H1 (cell line): ENCODE measurements around the gene PTX4. TPM values are rescaled to one million over a fixed set of nuclear protein-coding genes. Genes with fewer than 3 reads are reported as not detected.

Experiments used
- CTCF ChIA-PET: fragments of 300-600 bp; sonication (Branson Sonifier 250); formaldehyde crosslinking; loops from one replicate; lab custom pipeline; 2021; ENCODE audit not compliant: partially characterized antibody; lab: Charles Lee
- POLR2A ChIA-PET: fragments of 300-600 bp; sonication (Branson Sonifier 250); formaldehyde crosslinking; loops from one replicate; lab custom pipeline; 2021; ENCODE audit warnings: inconsistent platforms; ENCODE audit not compliant: partially characterized antibody; lab: Charles Lee
- DNase-seq, 2 experiments: peaks; one replicate each; pipeline versions ENCODE4 v3.0.0 to v3.0.0-alpha.2; 2010 to 2022; ENCODE audit warnings: low spot score in 2 of 2, low read depth in 1 of 2, mixed read lengths in 1 of 2
- FAIRE-seq: peaks from 2 replicates; lab custom pipeline; 2011; peaks lifted over from hg19 to GRCh38; lab: Jason Lieb, UNC
- H2AFZ ChIP-seq: 2 replicates; pipeline ENCODE4 v1.8.1; 2012; ENCODE audit warnings: low read length, inconsistent platforms
- H2AK5ac ChIP-seq: 2 replicates; pipeline ENCODE4 v1.6.1; 2013; ENCODE audit warnings: low read depth, low read length
- H2BK120ac ChIP-seq: replicated peaks from 2 replicates; pipeline ENCODE3; 2013; ENCODE audit warnings: low read depth, low read length, inconsistent platforms
- H2BK12ac ChIP-seq: 2 replicates; pipeline ENCODE4 v1.6.1; 2013; ENCODE audit warnings: low read depth, low read length
- H2BK15ac ChIP-seq: 2 replicates; pipeline ENCODE4 v1.6.1; 2013; ENCODE audit warnings: low read length
- H2BK20ac ChIP-seq: 2 replicates; pipeline ENCODE4 v1.6.1; 2013; ENCODE audit warnings: low read length
- H2BK5ac ChIP-seq: 2 replicates; pipeline ENCODE4 v1.6.1; 2013; ENCODE audit warnings: low read depth, low read length
- H3K14ac ChIP-seq: 2 replicates; pipeline ENCODE4 v1.6.1; 2013; ENCODE audit warnings: inconsistent platforms; ENCODE audit not compliant: insufficient read length
- H3K18ac ChIP-seq: 2 replicates; pipeline ENCODE4 v1.6.1; 2013; ENCODE audit warnings: low read length; ENCODE audit errors: extremely low read depth
- H3K23ac ChIP-seq: 2 replicates; pipeline ENCODE4 v1.6.1; 2013; ENCODE audit warnings: inconsistent platforms; ENCODE audit not compliant: insufficient read length
- H3K23me2 ChIP-seq: 2 replicates; pipeline ENCODE4 v1.6.1; 2013; ENCODE audit warnings: low read depth, low read length
- H3K27ac ChIP-seq: 2 replicates; pipeline ENCODE4 v1.6.1; 2011; ENCODE audit warnings: low read depth, low read length, inconsistent platforms
- H3K27me3 ChIP-seq, 4 experiments: replicated peaks in 1 of 4; 1 replicate in 1 of 4; 2 replicates in 3 of 4; pipeline versions ENCODE4 v1.6.1 to v1.8.1; 2011 to 2013; ENCODE audit warnings: low read length in 3 of 4, mild to moderate bottlenecking in 3 of 4, inconsistent platforms in 2 of 4, mixed read lengths in 2 of 4, moderate library complexity in 1 of 4; ENCODE audit not compliant: control insufficient read depth in 3 of 4, insufficient read depth in 3 of 4; ENCODE audit errors: extremely low read depth in 1 of 4
- H3K36me3 ChIP-seq, 4 experiments: 2 replicates each; pipeline versions ENCODE4 v1.6.1 to v1.8.1; 2011 to 2013; ENCODE audit warnings: mild to moderate bottlenecking in 4 of 4, low read length in 3 of 4, moderate library complexity in 2 of 4, control low read depth in 1 of 4, inconsistent platforms in 1 of 4; ENCODE audit not compliant: insufficient read depth in 4 of 4, control insufficient read depth in 2 of 4
- H3K4ac ChIP-seq: replicated peaks from 2 replicates; pipeline ENCODE3; 2013; ENCODE audit warnings: low read length, low read depth, mixed read lengths, inconsistent platforms; ENCODE audit not compliant: insufficient read length
- H3K4me1 ChIP-seq, 4 experiments: replicated peaks in 1 of 4; 1 replicate in 1 of 4; 2 replicates in 3 of 4; pipeline versions ENCODE4 v1.6.1 to v1.8.1; 2011 to 2013; ENCODE audit warnings: low read length in 3 of 4, inconsistent platforms in 2 of 4, mixed read lengths in 1 of 4; ENCODE audit not compliant: insufficient read depth in 4 of 4, control insufficient read depth in 3 of 4
- H3K4me2 ChIP-seq, 2 experiments: 2 replicates each; pipeline versions ENCODE4 v1.6.1 to v1.8.1; 2011 to 2013; ENCODE audit warnings: low read depth in 2 of 2, low read length in 2 of 2, control low read depth in 1 of 2, inconsistent platforms in 1 of 2, mild to moderate bottlenecking in 1 of 2; ENCODE audit not compliant: insufficient read depth in 1 of 2
- H3K4me3 ChIP-seq, 4 experiments: fragments of 200-600, 300-600 bp in 1 of 4; sonication (generic), shearing (Covaris generic), sonication (Bioruptor Twin) in 1 of 4; 2 replicates each; pipeline versions ENCODE4 v1.5.1 to v1.8.1; 2011 to 2016; ENCODE audit warnings: low read length in 4 of 4, low read depth in 3 of 4, control low read depth in 2 of 4, inconsistent platforms in 2 of 4, mild to moderate bottlenecking in 2 of 4, mixed read lengths in 1 of 4, moderate library complexity in 1 of 4; ENCODE audit not compliant: insufficient read depth in 2 of 4; ENCODE audit errors: extremely low read depth in 1 of 4
- H3K56ac ChIP-seq: replicated peaks from 2 replicates; pipeline ENCODE3; 2013; ENCODE audit warnings: low read depth, mild to moderate bottlenecking, mixed read lengths, low read length, inconsistent platforms; ENCODE audit not compliant: insufficient read length
- H3K79me1 ChIP-seq: 2 replicates; pipeline ENCODE4 v1.6.1; 2013; ENCODE audit warnings: low read depth, low read length, control low read depth
- H3K79me2 ChIP-seq, 2 experiments: 2 replicates each; pipeline versions ENCODE4 v1.6.1 to v1.8.1; 2012 to 2013; ENCODE audit warnings: low read length in 2 of 2, mild to moderate bottlenecking in 2 of 2, inconsistent platforms in 1 of 2; ENCODE audit not compliant: insufficient read depth in 2 of 2, control insufficient read depth in 1 of 2
- H3K9ac ChIP-seq, 4 experiments: replicated peaks in 1 of 4; 1 replicate in 1 of 4; 2 replicates in 3 of 4; pipeline versions ENCODE4 v1.6.1 to v1.8.1; 2011 to 2013; ENCODE audit warnings: low read depth in 3 of 4, low read length in 3 of 4, control low read depth in 2 of 4, mild to moderate bottlenecking in 2 of 4, moderate library complexity in 2 of 4, inconsistent platforms in 1 of 4; ENCODE audit errors: extremely low read depth in 1 of 4
- H3K9me3 ChIP-seq, 2 experiments: 2 replicates each; pipeline versions ENCODE4 v1.6.1 to v1.8.1; 2012 to 2013; ENCODE audit warnings: mild to moderate bottlenecking in 2 of 2, moderate library complexity in 2 of 2, control low read depth in 1 of 2, inconsistent platforms in 1 of 2, low read depth in 1 of 2, low read length in 1 of 2, mixed read lengths in 1 of 2; ENCODE audit not compliant: insufficient read depth in 2 of 2
- H4K20me1 ChIP-seq, 2 experiments: replicated peaks in 1 of 2; 2 replicates each; pipeline versions ENCODE3 to v1.8.1; 2011 to 2013; ENCODE audit warnings: inconsistent platforms in 2 of 2, low read length in 2 of 2, mild to moderate bottlenecking in 1 of 2; ENCODE audit not compliant: insufficient read depth in 2 of 2, control insufficient read depth in 1 of 2
- H4K5ac ChIP-seq: 2 replicates; pipeline ENCODE4 v1.6.1; 2013; ENCODE audit warnings: low read length, low read depth, mixed read lengths, inconsistent platforms; ENCODE audit not compliant: insufficient read length
- H4K8ac ChIP-seq: 2 replicates; pipeline ENCODE4 v1.8.0; 2013; ENCODE audit warnings: mild to moderate bottlenecking, moderate library complexity, low read length, inconsistent platforms; ENCODE audit not compliant: insufficient read depth; ENCODE audit errors: extremely low read depth
- H4K91ac ChIP-seq: replicated peaks from 2 replicates; pipeline ENCODE3; 2013; ENCODE audit warnings: low read length, mixed read lengths, inconsistent platforms; ENCODE audit not compliant: insufficient read length
- RFX5 ChIP-seq: IDR thresholded peaks from 2 replicates; pipeline ENCODE4 v1.6.1; 2011; ENCODE audit warnings: low read depth, low read length, improper control_type of control experiment, borderline replicate concordance
- USF2 ChIP-seq: IDR thresholded peaks from 2 replicates; pipeline ENCODE4 v1.6.1; 2011; ENCODE audit warnings: low read length, improper control_type of control experiment
- WGBS, 2 experiments: shearing (Covaris generic) in 1 of 2; methylation state at CpG; one replicate each; pipeline versions ENCODE4 v1.1.6 to v1.1.7; 2013 to 2015; ENCODE audit warnings: low lambda C conversion rate in 2 of 2, mixed read lengths in 2 of 2, inconsistent platforms in 1 of 2, low coverage in 1 of 2, missing lambda C conversion rate in 1 of 2; ENCODE audit not compliant: insufficient replicate concordance in 2 of 2, insufficient coverage in 1 of 2, insufficient read length in 1 of 2; ENCODE audit errors: extremely low coverage in 1 of 2, missing lambda C conversion rate in 1 of 2; 5-methylcytosine and 5-hydroxymethylcytosine counted together
- polyA plus RNA-seq, 7 experiments: library from polyadenylated mRNA; depleted of rRNA in 3 of 7; stranded (reverse) in 5 of 7; unstranded in 2 of 7; fragments of >200 nt in 5 of 7; fragments of 200-250 nt in 2 of 7; gene quantifications; 1 replicate in 5 of 7; 2 replicates in 1 of 7; 4 replicates in 1 of 7; pipeline versions ENCODE4 v1.2.1 to v1.2.3, GENCODE V29; 2011 to 2013; ENCODE audit warnings: missing spikeins in 2 of 7, mixed read lengths in 2 of 7
- total RNA-seq: library from RNA; stranded (reverse); fragmentation: NEBNext Ultra II Directional; extraction: Animal tissue kit (Norgen Biotek cat#: 25700); gene quantifications from 2 replicates; pipeline ENCODE4 v1.2.1, GENCODE V29; 2021

The PTX4 gene
- total and polyA plus RNA-seq, 2 of the 8 experiments (the other 6 are each of a cell fraction or from before 2014, with no cell fraction given): not detected

- peak overlapping the region; percentile 72 for H4K91ac ChIP-seq
- peaks cover 3% of the 10 kb centered on the region in 2 experiments for H4K20me1 ChIP-seq
- H3K4me3 ChIP-seq: peak overlapping the region; percentile 52 to 90 (median 72)
- 0 out of 2 replicates have a peak overlapping the region, but pooled peaks have one; percentile 24 for H2AK5ac ChIP-seq
- DNase-seq (no peak), FAIRE-seq (no peak)
- peaks cover 11 to 27% (median 14%) of the 10 kb centered on the region in 4 experiments for H3K36me3 ChIP-seq
- WGBS, 2 experiments: 84% methylated on average over 23 of the region's 23 CpGs; no CpG with 5 or more reads in 1 of the 2 experiments
- H3K79me1 ChIP-seq: peaks cover 3% of the 10 kb centered on the region
- H3K9me3 ChIP-seq: no peaks in the 10 kb centered on the region
- no peak overlapping the region for H2BK120ac ChIP-seq
- peak overlapping the region in 3 of 4 experiments; percentile 77 to 94 (median 80); a peak in 6 of 7 replicates for H3K9ac ChIP-seq
- H2BK12ac ChIP-seq: peak overlapping the region; percentile 22
- H2AFZ ChIP-seq: peak overlapping the region; percentile 96
- peaks cover 0 to 12% of the 10 kb centered on the region in 2 experiments; a peak in 1 of 4 replicates for H3K79me2 ChIP-seq
- peak overlapping the region; percentile 87 for H4K8ac ChIP-seq
- 0 out of 2 replicates have a peak overlapping the region, but pooled peaks have one; percentile 40 for H2BK5ac ChIP-seq
- no peak overlapping the region for H3K18ac ChIP-seq
- H2BK20ac ChIP-seq: no peak overlapping the region
- POLR2A ChIA-PET: interaction anchor here (0.6 to 16.8 kb wide), 10 partner anchors 10 to 1899 kb away, joined by 3 to 175 read pairs (median 4); partner anchors contain the start of gene JPT2
- H3K27ac ChIP-seq: peak overlapping the region; percentile 84
- H3K27me3 ChIP-seq: no peaks in the 10 kb centered on the region
- no peak overlapping the region for H3K23ac ChIP-seq
- peak overlapping the region; percentile 90 to 96 for H3K4me2 ChIP-seq
- H3K56ac ChIP-seq: no peak overlapping the region
- peaks cover 9% of the 10 kb centered on the region for H3K23me2 ChIP-seq
- no peak overlapping the region for H3K14ac ChIP-seq
- H3K4me1 ChIP-seq: peaks cover 0 to 8% (median 5%) of the 10 kb centered on the region in 4 experiments; a peak in 4 of 7 replicates
- H2BK15ac ChIP-seq: no peak overlapping the region
- CTCF ChIA-PET: interaction anchor here (0.5 to 1.8 kb wide), 9 partner anchors 10 to 1169 kb away, joined by 3 to 6 read pairs (median 3); no protein-coding TSS in a partner anchor
- TF ChIP-seq USF2 (no peak), RFX5 (peak; percentile 63; the same call in 1 of the 2 replicates)
- no peak overlapping the region for H3K4ac ChIP-seq
- H4K5ac ChIP-seq: no peak overlapping the region
Observed at GRCh38 chr16:1492082-1492922, 3.6 kb upstream of the PTX4 start.
